GM08714 (cell line): ENCODE results near the gene DLL1.

ENCODE experiments used
- H3K4me3 ChIP-seq: fragments of 200-500 bp; sonication (Bioruptor generic); 2 replicates; pipeline ENCODE4 v1.5.1; 2014; ENCODE audit warnings: mild to moderate bottlenecking, low read length, inconsistent platforms
- ZNF274 ChIP-seq: IDR thresholded peaks from 2 replicates; pipeline ENCODE4 v1.6.1; 2012; ENCODE audit warnings: mild to moderate bottlenecking, low read depth, low read length

Gene DLL1

GRCh38 chr6:170301184-170301583 lies 10.3 kb upstream of the DLL1 start:
- TF ChIP-seq ZNF274, result no peak
- H3K4me3 ChIP-seq, result no peak overlapping the region

DNA sequence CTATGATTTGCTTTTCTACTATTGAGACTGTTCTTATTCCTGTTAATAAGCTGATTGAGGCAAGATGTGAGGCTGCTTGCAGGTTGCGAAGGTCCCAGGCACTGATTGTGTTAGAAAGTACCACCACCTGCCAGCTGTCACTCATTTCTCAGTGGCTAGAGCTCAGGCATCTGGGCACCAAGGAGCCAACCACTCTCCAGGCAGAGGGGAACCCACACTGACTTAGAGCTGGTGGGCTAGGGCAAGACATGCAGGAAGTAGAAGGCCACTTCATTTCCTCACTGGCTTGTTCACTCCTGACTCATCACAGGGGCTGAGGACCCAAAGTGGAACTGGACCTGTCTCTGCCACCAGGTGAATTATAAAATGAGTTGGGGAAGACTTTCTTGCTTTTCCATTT lies 7.8 kb upstream of the DLL1 start:
- TF ChIP-seq ZNF274, result no peak
- no peak overlapping the region for H3K4me3 ChIP-seq

GRCh38 chr6:170297576-170298330 lies 6.9 kb upstream of the DLL1 start:
- H3K4me3 ChIP-seq, result no peak overlapping the region
- no peak for TF ChIP-seq ZNF274

GRCh38 chr6:170296746-170297575 lies 6.1 kb upstream of the DLL1 start:
- TF ChIP-seq ZNF274, result no peak
- H3K4me3 ChIP-seq, result no peak overlapping the region

DNA sequence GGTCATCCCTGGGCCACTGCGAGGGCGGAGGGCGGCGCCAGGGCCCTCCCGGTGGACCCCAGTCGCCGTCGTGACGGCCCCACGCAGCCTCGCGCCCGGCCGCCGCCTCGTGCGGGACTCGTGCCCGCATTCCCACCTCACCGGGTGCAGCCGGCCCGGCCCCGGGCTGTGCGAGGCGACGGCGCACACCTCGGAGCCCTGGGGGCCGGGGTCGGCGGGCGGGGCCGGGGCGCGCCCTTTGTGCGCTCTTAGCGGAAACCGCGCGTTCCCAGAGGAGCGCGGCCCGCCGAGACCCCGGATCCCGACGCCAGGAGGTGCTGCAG lies 5.5 kb upstream of the DLL1 start:
- no peak for TF ChIP-seq ZNF274
- H3K4me3 ChIP-seq, result no peak overlapping the region; the same call in 1 of the 2 replicates

DNA sequence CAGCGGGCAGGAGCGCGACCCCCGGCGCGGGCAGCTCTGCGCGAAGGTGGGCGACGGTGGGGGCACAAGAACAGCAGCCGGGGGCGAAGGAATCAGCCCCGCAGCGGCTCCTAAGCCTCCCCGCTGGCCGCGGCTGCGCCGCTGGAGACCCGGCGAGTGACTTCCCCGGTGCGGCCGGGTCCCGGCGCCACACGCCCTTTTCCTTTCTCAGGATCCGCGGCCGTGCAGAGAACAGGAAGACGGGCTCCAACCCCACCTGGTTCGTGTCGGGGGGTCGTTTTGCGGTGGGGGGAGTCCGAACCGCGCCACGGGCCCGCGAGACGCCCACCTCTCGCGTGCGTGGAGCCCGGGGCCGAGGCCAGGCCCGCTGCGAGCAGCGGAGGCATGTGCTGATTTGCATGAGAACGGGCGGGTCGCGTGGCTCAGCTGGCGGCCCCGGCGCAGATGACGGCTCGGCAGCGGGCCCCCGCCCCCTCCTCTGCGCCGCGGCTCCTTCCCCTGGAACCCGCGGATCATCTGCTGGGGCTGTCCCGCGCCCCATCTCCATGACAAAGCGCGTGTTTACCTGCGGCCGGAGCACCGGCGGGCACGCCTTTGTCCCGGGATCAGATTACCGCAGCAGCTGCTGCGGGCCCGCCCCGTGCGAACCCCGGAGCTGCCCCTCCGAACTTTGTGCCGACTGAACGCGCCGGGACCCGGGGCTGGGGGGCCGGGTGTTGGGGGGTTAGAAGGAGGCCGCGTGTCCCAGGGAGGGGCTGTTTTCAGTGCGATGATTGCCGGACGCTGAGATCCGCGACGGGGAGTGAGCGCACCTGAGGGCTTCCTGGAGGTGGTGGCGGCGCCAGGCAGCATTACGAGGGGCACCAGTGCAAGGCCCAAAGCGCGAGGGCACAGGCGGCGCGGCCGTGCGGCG lies 4.9 kb upstream of the DLL1 start:
- TF ChIP-seq ZNF274, result no peak
- peak overlapping the region; percentile 22; the same call in 1 of the 2 replicates for H3K4me3 ChIP-seq

DNA sequence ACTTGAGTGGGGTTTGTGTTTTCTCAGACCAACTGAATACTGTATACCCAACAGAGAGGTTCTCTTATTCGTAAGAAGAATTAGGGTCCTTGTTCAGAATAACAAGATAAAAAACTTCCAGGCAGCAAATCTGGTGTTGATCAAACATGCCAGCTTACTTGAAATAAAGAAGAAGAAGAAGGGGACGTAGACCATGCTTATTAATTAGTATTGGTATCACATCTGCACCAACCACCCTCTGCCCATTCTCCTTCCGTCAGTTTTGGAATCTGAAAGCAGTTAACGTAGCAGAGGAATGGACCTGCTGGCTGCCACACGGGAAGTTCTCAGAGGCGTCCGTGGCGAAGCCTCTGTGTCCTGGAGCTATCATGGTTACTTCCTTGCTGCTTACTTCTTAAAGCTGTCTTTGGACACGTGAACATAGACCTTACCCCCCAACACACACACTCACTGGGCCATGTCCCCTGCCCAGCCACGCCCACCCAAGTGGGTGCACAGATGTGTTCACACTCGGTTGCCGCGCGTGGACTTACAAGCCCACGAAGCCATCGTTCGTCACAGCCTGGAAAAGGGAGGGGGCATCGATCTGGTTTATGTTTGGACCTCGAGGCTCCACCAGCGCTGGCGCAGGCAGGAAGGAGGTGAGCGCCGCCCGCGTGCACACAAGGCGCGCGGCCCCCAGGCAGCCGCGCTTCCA lies 4.1 kb upstream of the DLL1 start:
- peak overlapping the region; percentile 22; the same call in 1 of the 2 replicates for H3K4me3 ChIP-seq
- TF ChIP-seq ZNF274, result no peak

DNA sequence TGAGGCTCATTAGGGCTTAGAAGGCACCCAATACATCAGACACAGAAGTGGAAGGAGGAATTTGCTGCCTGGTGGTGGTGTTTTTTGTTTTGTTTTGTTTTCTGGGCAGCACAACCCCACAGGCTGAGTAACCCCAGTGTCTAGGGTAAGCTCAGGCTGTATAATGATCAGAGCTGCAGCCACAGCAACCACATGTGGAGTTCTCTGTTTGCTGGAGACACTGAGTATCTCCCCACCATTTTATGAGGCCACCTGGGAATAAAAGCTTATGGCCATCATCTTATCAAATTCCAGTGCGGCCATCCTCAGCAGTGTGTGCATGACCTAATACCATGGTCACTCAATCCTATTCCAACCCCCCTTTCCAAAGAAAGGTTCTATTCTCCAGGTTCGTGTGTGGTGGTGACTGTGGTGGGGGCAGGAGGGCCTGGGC lies 3.4 kb upstream of the DLL1 start:
- TF ChIP-seq ZNF274, result no peak

DNA sequence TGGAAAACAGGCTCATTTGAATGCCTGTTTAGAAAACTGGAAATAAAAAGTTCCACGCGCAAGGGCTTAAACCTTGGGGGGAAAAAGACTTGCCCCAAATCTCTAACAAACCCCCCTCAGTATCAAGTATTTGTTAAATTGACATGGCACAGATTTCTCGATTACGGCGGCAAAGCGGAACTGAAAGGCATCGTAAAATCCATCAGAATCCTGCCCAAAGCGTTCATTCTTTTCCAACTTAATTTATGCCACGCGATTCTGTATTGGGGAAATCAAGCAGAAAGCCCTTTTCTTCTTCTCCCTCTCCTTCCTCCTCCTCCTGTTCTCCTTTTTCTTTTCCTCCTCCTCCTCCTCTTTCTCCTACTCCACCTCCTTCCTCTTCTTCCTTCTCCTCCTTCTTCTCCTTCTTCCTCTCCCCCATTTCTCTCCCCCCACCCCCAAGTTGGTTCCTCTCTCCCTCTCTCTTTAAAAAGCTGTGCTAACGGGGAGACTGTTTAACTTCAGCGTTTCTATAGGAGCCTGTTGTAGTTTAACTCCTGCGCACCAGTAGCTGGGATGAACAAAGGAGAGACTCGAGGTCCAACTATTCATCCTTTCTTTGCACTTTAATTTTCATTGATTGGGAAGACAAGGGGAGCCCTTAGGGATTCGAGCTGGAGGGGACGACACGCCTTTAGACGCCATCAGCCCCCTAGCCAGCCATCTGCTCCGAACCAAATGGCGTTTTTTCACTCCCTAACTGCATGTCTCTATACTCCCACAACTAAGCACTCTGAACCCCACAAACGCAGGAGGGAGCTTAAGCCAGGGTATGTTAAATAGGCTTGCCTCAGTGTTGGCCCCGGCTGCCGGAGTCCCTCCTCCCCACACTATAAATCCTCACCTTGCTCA lies 2.7 kb upstream of the DLL1 start:
- TF ChIP-seq ZNF274, result no peak
- H3K4me3 ChIP-seq, result no peak overlapping the region

More for the DNA sequence above, 3.4 kb upstream of the DLL1 start:
- no peak overlapping the region for H3K4me3 ChIP-seq

DNA sequence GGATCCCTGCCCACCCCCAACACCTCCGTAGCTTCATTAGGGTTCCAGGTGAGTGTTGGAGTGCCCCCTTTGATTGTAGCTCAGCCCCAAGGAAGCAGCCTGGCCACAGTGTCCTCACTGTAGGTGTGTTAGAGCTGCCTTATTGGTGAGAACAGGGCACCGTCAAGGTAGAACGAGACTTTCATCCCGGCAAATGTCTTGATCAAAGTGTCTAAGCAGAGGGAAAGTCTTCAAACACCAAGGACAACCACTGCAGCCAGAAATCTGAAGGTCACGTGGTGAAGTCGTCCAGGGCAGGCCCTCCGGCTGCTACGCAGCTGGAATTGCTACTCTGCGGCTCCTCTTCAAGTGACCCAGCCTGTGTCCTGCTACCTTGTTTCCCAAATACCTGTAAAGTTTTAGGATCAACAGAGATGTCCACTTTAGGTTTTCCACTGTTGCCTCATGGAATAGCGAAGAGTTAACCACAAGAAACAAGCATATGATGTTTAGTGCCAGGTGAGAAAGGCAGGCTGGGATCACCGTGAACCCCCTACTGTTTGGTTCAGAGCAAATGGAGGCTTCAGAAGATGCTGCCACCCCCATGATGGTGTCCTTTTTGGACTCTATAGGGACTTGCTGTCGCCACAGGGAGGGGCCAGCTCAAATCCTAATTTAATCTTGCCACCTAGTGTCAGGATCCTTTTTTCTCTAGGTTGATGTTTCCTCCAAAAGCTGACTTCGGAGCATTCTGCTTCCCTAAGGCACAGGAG lies 1.7 kb upstream of the DLL1 start:
- no peak overlapping the region for H3K4me3 ChIP-seq
- TF ChIP-seq ZNF274, result no peak

DNA sequence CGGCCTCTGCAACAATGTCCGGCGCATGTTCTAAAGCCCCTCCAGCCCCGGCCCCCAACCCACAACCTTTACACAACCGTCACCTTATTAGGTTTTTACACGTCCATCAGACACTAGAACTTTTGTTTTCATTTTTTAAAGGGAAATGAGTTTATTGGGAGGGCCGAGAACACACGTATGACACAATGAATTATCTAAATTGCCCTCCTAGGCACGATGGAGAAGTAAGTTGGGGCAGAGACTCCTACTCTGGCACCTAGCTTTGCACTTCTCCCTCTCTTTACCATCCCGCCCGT lies 1.2 kb upstream of the DLL1 start:
- no peak for TF ChIP-seq ZNF274
- H3K4me3 ChIP-seq, result no peak overlapping the region; the same call in 1 of the 2 replicates
